ENCODE measurements around the gene FOXJ3.

GRCh38 chr1:42320708-42321107 lies 14.3 kb downstream of the FOXJ3 start:
- TF ChIP-seq CTCF (IDR thresholded peaks at IDR 0.05; ENCODE audit: low read depth, low read length, missing input control) = no peak
- TF ChIP-seq ZBTB33 (IDR thresholded peaks at IDR 0.05) = no peak
- TF ChIP-seq TAF1 (conservative IDR thresholded peaks at IDR 0.05) = no peak
- no peak for TF ChIP-seq YY1 (IDR thresholded peaks at IDR 0.05)
- no peak for TF ChIP-seq RXRA (IDR thresholded peaks at IDR 0.05)
- TF ChIP-seq HNF4A (conservative IDR thresholded peaks at IDR 0.05) = no peak
- TF ChIP-seq RAD21 (IDR thresholded peaks at IDR 0.05) = no peak
- no peak for TF ChIP-seq FOXA1 (IDR thresholded peaks at IDR 0.05)
- TF ChIP-seq SP1 (IDR thresholded peaks at IDR 0.05) = no peak
- TF ChIP-seq, protein P1, sequence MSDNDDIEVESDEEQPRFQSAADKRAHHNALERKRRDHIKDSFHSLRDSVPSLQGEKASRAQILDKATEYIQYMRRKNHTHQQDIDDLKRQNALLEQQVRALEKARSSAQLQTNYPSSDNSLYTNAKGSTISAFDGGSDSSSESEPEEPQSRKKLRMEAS (IDR thresholded peaks at IDR 0.05) = no peak
- TF ChIP-seq, protein P2, sequence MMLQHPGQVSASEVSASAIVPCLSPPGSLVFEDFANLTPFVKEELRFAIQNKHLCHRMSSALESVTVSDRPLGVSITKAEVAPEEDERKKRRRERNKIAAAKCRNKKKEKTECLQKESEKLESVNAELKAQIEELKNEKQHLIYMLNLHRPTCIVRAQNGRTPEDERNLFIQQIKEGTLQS (IDR thresholded peaks at IDR 0.05) = no peak
- no peak for TF ChIP-seq GABPA (IDR thresholded peaks at IDR 0.05 in 1 of 2, conservative IDR thresholded peaks at IDR 0.05 in 1 of 2)
